HepG2 (cell line): ENCODE results near the gene SLC17A8.

ENCODE experiments used
- AGO1 ChIP-seq: fragments of 200-400 bp; formaldehyde crosslinking; IDR thresholded peaks from 2 replicates; pipeline ENCODE4 v1.6.1; 2017; ENCODE audit warnings: mild to moderate bottlenecking, low read depth, low read length, moderate library complexity; ENCODE audit not compliant: poor library complexity, severe bottlenecking
- ZNF12 ChIP-seq: sonication (generic); formaldehyde crosslinking; IDR thresholded peaks from 2 replicates; pipeline ENCODE4 v1.5.0; 2020; ENCODE audit warnings: missing genetic modification reagents
- ZNF292 ChIP-seq: sonication (generic); formaldehyde crosslinking; IDR thresholded peaks from 2 replicates; pipeline ENCODE4 v1.8.1; 2022; ENCODE audit warnings: mild to moderate bottlenecking, low read depth, missing genetic modification reagents, borderline replicate concordance
- TF ChIP-seq, protein P1 (sequence below), 2 experiments: sonication (generic) in 1 of 2; formaldehyde crosslinking in 1 of 2; IDR thresholded peaks; 2 replicates each; pipeline versions ENCODE4 v1.5.1 to v1.6.1; 2011 to 2020; ENCODE audit warnings: borderline replicate concordance in 1 of 2, low read depth in 1 of 2, low read length in 1 of 2, mild to moderate bottlenecking in 1 of 2, missing genetic modification reagents in 1 of 2, moderate library complexity in 1 of 2

DNA sequence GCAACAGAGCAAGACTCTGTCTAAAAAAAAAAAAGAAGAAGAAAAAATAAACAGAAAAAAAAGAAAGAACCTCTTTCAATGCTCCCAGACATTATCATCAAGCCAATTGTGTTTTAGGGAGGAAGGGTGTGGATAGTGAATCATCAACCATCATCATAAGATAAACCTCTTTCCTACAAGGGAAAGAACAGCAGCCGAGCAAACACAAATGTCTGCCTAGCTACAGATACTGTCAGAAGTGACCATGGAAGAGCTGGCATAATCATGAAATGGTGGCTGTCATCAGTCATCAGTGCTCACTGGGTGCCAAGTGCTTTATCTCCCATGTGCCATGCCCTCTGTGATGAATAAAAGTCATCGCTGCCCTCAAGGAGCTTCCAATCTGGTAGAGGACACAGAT, 46.6 kb downstream of the SLC17A8 start:
- TF ChIP-seq, protein P1, sequence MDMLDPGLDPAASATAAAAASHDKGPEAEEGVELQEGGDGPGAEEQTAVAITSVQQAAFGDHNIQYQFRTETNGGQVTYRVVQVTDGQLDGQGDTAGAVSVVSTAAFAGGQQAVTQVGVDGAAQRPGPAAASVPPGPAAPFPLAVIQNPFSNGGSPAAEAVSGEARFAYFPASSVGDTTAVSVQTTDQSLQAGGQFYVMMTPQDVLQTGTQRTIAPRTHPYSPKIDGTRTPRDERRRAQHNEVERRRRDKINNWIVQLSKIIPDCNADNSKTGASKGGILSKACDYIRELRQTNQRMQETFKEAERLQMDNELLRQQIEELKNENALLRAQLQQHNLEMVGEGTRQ (IDR thresholded peaks at IDR 0.05; ENCODE audit: low read depth, low read length), result no peak
- TF ChIP-seq, protein P1 (CRISPR knock-in tag; IDR thresholded peaks at IDR 0.05; ENCODE audit: borderline replicate concordance), result no peak
- TF ChIP-seq ZNF292 (CRISPR knock-in tag), result no peak
- no peak for TF ChIP-seq AGO1
- no peak for TF ChIP-seq ZNF12 (CRISPR knock-in tag)
